Activated T-helper 9 cell treated with anti-CD3 and anti-CD28 coated beads, Interleukin-2, amount 50 U/mL, for 16 hours (primary cell): ENCODE data around the gene NOSTRIN.
A peak's percentile ranks its signal among the peaks of the same experiment; 100 is the strongest.
"Not testable (repeated sequence)": the region's sequence is repeated elsewhere in the genome, so short reads cannot be mapped to it uniquely, and the experiment has no call there.

ENCODE experiments used
- DNase-seq: peaks from one replicate; pipeline ENCODE4 v3.0.0-alpha.2; 2020; ENCODE audit warnings: low read depth

Gene NOSTRIN

GRCh38 chr2:168882163-168882562, 79.7 kb downstream of the NOSTRIN start:
- DNase-seq: not testable (repeated sequence)

- no peak for DNase-seq
These were observed 82.5 kb downstream of the NOSTRIN start for GRCh38 chr2:168884975-168885374.

GRCh38 chr2:168889635-168890005, 87.2 kb downstream of the NOSTRIN start:
- DNase-seq: no peak

GRCh38 chr2:168890006-168890782, 87.8 kb downstream of the NOSTRIN start, which contains the start of gene SPC25:
TSS of gene SPC25 (minus strand) at chr2:168890430. CDS start at chr2:168889519, 911 bp downstream.
- DNase-seq: peak; percentile 70

GRCh38 chr2:168892327-168892726, 89.9 kb downstream of the NOSTRIN start:
- no peak for DNase-seq

GRCh38 chr2:168894101-168894500, 91.7 kb downstream of the NOSTRIN start:
- no peak for DNase-seq

- no peak for DNase-seq
These were observed 92.3 kb downstream of the NOSTRIN start for GRCh38 chr2:168894720-168895119.

- DNase-seq: no peak
These were observed 93.3 kb downstream of the NOSTRIN start for GRCh38 chr2:168895771-168896170.

- DNase-seq: no peak
These were observed 94.3 kb downstream of the NOSTRIN start for GRCh38 chr2:168896783-168897182.

GRCh38 chr2:168897449-168897848, 95.0 kb downstream of the NOSTRIN start:
- no peak for DNase-seq

GRCh38 chr2:168901003-168901402, 98.6 kb downstream of the NOSTRIN start, which contains the start of gene G6PC2:
TSS of gene G6PC2 (plus strand) at chr2:168901291. CDS start at chr2:168901332, 41 bp downstream.
- DNase-seq: no peak

GRCh38 chr2:168903888-168904287, 101.5 kb downstream of the NOSTRIN start:
- DNase-seq: no peak

GRCh38 chr2:168904358-168904757, 101.9 kb downstream of the NOSTRIN start:
- no peak for DNase-seq

GRCh38 chr2:168907940-168908662, 105.7 kb downstream of the NOSTRIN start:
- no peak for DNase-seq

- no peak for DNase-seq
These were observed 107.9 kb downstream of the NOSTRIN start for GRCh38 chr2:168910330-168910729.

- no peak for DNase-seq
These were observed 110.0 kb downstream of the NOSTRIN start for GRCh38 chr2:168912466-168912865.

GRCh38 chr2:168912901-168913369, 110.5 kb downstream of the NOSTRIN start:
- no peak for DNase-seq

GRCh38 chr2:168913495-168913894, 111.1 kb downstream of the NOSTRIN start:
- DNase-seq: no peak
